GM15510 (cell line): ENCODE measurements around the gene HES3.

Source experiments
- POLR2A ChIP-seq: IDR thresholded peaks from 3 replicates; pipeline ENCODE4 v1.6.1; 2011; ENCODE audit warnings: borderline replicate concordance; ENCODE audit not compliant: insufficient read length; ENCODE audit errors: extremely low read depth

Gene HES3

DNA sequence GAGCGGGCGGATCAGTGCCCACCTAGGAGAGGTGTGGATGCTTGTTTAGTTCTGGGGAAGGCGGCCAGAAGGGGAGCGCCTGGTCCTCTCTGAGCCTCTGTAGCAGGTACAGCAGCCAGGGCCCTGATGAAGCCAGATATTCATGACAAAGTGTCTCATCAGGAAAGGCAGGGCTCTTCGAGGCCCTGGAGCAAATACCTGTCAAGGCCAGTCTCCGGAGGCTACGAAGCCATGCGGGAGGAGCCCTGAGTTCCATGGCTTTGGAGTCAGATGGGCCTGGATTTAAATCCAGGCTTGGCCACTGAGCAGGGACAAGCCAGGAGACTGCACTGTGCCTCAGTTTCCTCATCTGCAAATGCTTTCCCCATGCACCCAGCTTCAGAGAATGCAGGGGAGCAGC lies 42.3 kb downstream of the HES3 start:
- TF ChIP-seq POLR2A = no peak

DNA sequence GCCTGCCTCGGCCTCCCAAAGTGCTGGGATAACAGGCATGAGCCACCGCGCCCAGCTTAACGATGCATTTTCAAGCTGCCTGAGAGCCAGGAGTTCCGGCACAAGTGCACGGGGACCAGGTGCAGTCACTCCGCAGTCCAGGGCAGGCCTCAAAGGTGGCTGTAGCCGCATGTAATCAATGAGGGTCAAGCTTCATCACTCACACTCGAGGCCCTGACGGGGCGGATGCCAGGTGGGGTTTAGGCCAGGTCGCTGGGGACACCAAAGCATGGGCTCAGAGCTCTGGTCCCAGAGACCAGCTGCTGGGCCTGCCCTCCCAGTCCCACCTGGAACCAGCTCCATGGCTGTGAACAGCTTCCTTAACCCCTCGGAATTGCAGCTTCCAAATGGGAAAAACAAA lies 43.0 kb downstream of the HES3 start:
- TF ChIP-seq POLR2A = no peak

- no peak for TF ChIP-seq POLR2A
Observed at GRCh38 chr1:6287431-6287886, 43.5 kb downstream of the HES3 start.

GRCh38 chr1:6288026-6288425 lies 44.0 kb downstream of the HES3 start:
- TF ChIP-seq POLR2A = no peak

GRCh38 chr1:6288665-6289064 lies 44.7 kb downstream of the HES3 start:
- TF ChIP-seq POLR2A = no peak

- TF ChIP-seq POLR2A = no peak
Observed at GRCh38 chr1:6292102-6292501, 48.1 kb downstream of the HES3 start.

GRCh38 chr1:6294080-6294889 lies 50.3 kb downstream of the HES3 start:
- TF ChIP-seq POLR2A = no peak

DNA sequence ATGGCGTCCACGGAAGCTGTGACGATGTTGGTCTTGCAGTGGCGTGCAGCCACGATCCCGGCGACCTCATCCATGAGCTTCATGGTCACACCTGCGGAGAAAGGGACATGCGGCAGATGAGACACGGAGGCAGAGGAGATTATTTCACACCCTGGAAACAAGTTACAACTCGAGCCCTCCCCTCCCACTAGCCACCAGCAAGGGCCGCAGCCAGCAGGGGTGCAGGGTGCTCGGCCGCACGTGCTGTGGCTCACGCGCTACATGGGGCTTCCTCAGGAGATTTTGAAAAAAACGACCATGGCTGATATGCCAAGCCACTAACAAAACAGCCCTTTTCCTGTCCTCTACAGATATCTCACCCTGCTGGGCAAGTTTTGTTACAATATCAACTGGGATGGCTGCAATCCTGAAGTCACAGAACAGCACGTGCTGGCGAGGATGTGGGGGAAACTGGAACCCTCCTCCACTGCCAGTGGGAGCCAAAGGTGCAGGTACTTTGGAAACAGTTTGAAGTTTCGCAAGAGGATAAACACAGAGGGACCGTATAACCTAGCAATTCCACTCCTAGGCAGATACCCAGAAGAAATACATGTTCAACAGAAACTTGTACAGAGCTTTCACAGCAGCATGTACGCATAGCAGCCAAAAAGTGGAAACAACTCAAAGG lies 51.0 kb downstream of the HES3 start:
- TF ChIP-seq POLR2A = no peak
